ENCODE results near the gene RAB6D. TPM values are rescaled to one million over a fixed set of nuclear protein-coding genes. Genes with fewer than 3 reads are reported as not detected.

Gene RAB6D
- polyA plus RNA-seq, 3 donors: not detected

DNA sequence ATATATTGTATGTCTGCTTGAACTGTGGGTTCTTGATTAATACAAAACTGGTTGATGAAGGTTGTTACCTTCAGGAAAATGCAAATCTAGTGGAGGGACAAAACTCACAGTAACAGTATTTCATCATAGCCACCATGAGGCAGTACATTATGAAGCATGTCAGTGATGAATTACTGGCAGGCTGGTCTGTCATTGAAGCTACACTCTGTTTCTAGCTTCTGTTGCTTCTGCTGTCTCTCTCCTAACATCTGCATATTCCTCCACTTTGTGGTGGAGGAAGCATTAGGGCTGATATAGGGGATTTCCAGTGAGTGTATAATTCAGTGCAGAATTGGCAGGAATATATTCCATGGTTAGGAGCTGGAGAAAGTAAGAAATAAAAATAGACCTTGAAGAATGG lies 44.2 kb upstream of the RAB6D start:
- Histone ChIP-seq H2AFZ (ENCODE audit: insufficient read depth, low read depth, low read length, poor library complexity, severe bottlenecking) (no peak overlapping the region), H3K4me2 (replicated peaks; ENCODE audit: extremely low read depth, low read length, poor library complexity, severe bottlenecking) (no peak overlapping the region), H3K27ac (ENCODE audit: low read depth in 1 of 2, low read length in 2 of 2) (no peak overlapping the region), H3K79me2 (ENCODE audit: insufficient read depth, low read length) (no peaks in the 10 kb centered on the region), H3K4me3 (replicated peaks in 1 of 3; ENCODE audit: low read depth in 2 of 3, low read length in 3 of 3) (no peak overlapping the region), H3K9me3 (replicated peaks in 1 of 2; ENCODE audit: control insufficient read depth in 1 of 2, insufficient read depth in 1 of 2, low read length in 2 of 2) (no peaks in the 10 kb centered on the region), H3K27me3 (ENCODE audit: control insufficient read depth in 2 of 2, insufficient read depth in 2 of 2, low read length in 2 of 2) (peaks cover 0 to 9% of the 10 kb centered on the region in 2 donors), H3K4me1 (ENCODE audit: control insufficient read depth in 1 of 2, insufficient read depth in 2 of 2, low read length in 2 of 2) (no peaks in the 10 kb centered on the region), H3K36me3 (replicated peaks in 1 of 2; ENCODE audit: control insufficient read depth in 1 of 2, insufficient read depth in 2 of 2, low read length in 2 of 2) (no peaks in the 10 kb centered on the region), H3K9ac (ENCODE audit: insufficient read depth, low read length, poor library complexity, severe bottlenecking) (no peak overlapping the region), H4K20me1 (ENCODE audit: insufficient read depth, low read length) (no peaks in the 10 kb centered on the region)
- H3K4me3 Mint-ChIP-seq: no peak overlapping the region
- no peak overlapping the region for H3K27ac Mint-ChIP-seq
- H3K27me3 Mint-ChIP-seq (ENCODE audit: low read depth in 3 of 3): peaks cover 0 to 16% (median 15%) of the 10 kb centered on the region in 3 donors
- H3K4me1 Mint-ChIP-seq: peaks cover 1% of the 10 kb centered on the region
- H3K9me3 Mint-ChIP-seq: no peaks in the 10 kb centered on the region
- no peak for DNase-seq
- intact Hi-C loops (cut with micrococcal nuclease): no loop called here
- no peak for TF ChIP-seq CTCF (IDR thresholded peaks at IDR 0.05)
- H3K36me3 Mint-ChIP-seq: no peaks in the 10 kb centered on the region

DNA sequence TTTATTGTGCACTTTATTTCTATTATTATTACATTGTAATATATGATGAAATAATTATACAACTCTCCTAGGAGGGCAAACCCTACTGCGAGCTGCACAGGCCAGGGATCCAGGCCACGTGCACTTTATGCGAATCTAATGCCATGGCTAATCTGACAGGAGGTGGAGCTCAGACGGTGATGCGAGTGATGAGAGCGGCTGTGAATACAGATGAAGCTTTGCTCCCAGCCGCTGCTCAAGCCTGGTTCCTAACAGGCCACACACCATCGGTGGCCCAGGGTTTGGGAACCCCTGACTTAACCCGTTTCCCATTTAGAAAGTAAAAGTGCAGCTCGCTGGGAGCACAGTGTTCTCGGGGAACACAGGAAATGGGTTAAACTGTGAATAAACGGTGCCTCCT lies 40.8 kb upstream of the RAB6D start:
- Histone ChIP-seq H3K27me3 (ENCODE audit: control insufficient read depth in 2 of 2, insufficient read depth in 2 of 2, low read length in 2 of 2) (peaks cover 0 to 6% of the 10 kb centered on the region in 2 donors), H3K4me1 (ENCODE audit: control insufficient read depth in 1 of 2, insufficient read depth in 2 of 2, low read length in 2 of 2) (no peaks in the 10 kb centered on the region), H3K9ac (ENCODE audit: insufficient read depth, low read length, poor library complexity, severe bottlenecking) (no peak overlapping the region), H3K9me3 (replicated peaks in 1 of 2; ENCODE audit: control insufficient read depth in 1 of 2, insufficient read depth in 1 of 2, low read length in 2 of 2) (no peaks in the 10 kb centered on the region), H3K4me2 (replicated peaks; ENCODE audit: extremely low read depth, low read length, poor library complexity, severe bottlenecking) (no peak overlapping the region), H4K20me1 (ENCODE audit: insufficient read depth, low read length) (no peaks in the 10 kb centered on the region), H3K27ac (ENCODE audit: low read depth in 1 of 2, low read length in 2 of 2) (no peak overlapping the region), H3K4me3 (replicated peaks in 1 of 3; ENCODE audit: low read depth in 2 of 3, low read length in 3 of 3) (no peak overlapping the region), H3K36me3 (replicated peaks in 1 of 2; ENCODE audit: control insufficient read depth in 1 of 2, insufficient read depth in 2 of 2, low read length in 2 of 2) (no peaks in the 10 kb centered on the region), H2AFZ (ENCODE audit: insufficient read depth, low read depth, low read length, poor library complexity, severe bottlenecking) (no peak overlapping the region), H3K79me2 (ENCODE audit: insufficient read depth, low read length) (no peaks in the 10 kb centered on the region)
- intact Hi-C loops (cut with micrococcal nuclease): no loop called here
- no peak for DNase-seq
- H3K27ac Mint-ChIP-seq: no peak overlapping the region
- H3K4me3 Mint-ChIP-seq: no peak overlapping the region
- no peak for TF ChIP-seq CTCF (IDR thresholded peaks at IDR 0.05)
- peaks cover 7 to 21% (median 19%) of the 10 kb centered on the region in 3 donors for H3K27me3 Mint-ChIP-seq (ENCODE audit: low read depth in 3 of 3)
- H3K36me3 Mint-ChIP-seq: no peaks in the 10 kb centered on the region
- 79% methylated on average over 11 of the region's 12 CpGs for whole genome bisulfite sequencing (ENCODE audit: insufficient coverage)
- H3K4me1 Mint-ChIP-seq: no peaks in the 10 kb centered on the region
- H3K9me3 Mint-ChIP-seq: no peaks in the 10 kb centered on the region
